CD14-positive monocyte (primary cell): ENCODE measurements around the gene FNDC1. TPM values are rescaled to one million over a fixed set of nuclear protein-coding genes. Genes with fewer than 3 reads are reported as not detected.

ENCODE experiments used
- DNase-seq, 3 donors: peaks; one replicate each; pipeline ENCODE4 v3.0.0-alpha.2; 2011 to 2022
- H2AFZ ChIP-seq: 2 replicates; pipeline ENCODE4 v1.6.0; 2012; ENCODE audit warnings: mild to moderate bottlenecking, low read depth, low read length, inconsistent platforms; ENCODE audit not compliant: insufficient read depth, poor library complexity, severe bottlenecking
- H3K27ac ChIP-seq, 2 donors: 1 replicate in 1 of 2; 2 replicates in 1 of 2; pipeline ENCODE4 v1.5.1; 2012 to 2013; ENCODE audit warnings: low read length in 2 of 2, control low read depth in 1 of 2, inconsistent platforms in 1 of 2, low read depth in 1 of 2, mild to moderate bottlenecking in 1 of 2
- H3K27me3 ChIP-seq, 2 donors: one replicate each; pipeline versions ENCODE4 v1.6.0 to v1.6.1; 2011 to 2013; ENCODE audit warnings: low read length in 2 of 2; ENCODE audit not compliant: control insufficient read depth in 2 of 2, insufficient read depth in 2 of 2
- H3K36me3 ChIP-seq, 2 donors: replicated peaks in 1 of 2; 1 replicate in 1 of 2; 2 replicates in 1 of 2; pipeline versions ENCODE4 v1.5.1 to v1.6.1; 2012 to 2013; ENCODE audit warnings: low read length in 2 of 2, control low read depth in 1 of 2, inconsistent platforms in 1 of 2, mild to moderate bottlenecking in 1 of 2; ENCODE audit not compliant: insufficient read depth in 2 of 2, control insufficient read depth in 1 of 2
- H3K4me1 ChIP-seq, 2 donors: 1 replicate in 1 of 2; 2 replicates in 1 of 2; pipeline versions ENCODE4 v1.5.1 to v1.6.1; 2012 to 2013; ENCODE audit warnings: low read length in 2 of 2, control low read depth in 1 of 2, inconsistent platforms in 1 of 2, mild to moderate bottlenecking in 1 of 2, moderate library complexity in 1 of 2; ENCODE audit not compliant: insufficient read depth in 2 of 2, control insufficient read depth in 1 of 2
- H3K4me2 ChIP-seq: replicated peaks from 2 replicates; pipeline ENCODE3; 2012; ENCODE audit warnings: low read length, moderate library complexity, mild to moderate bottlenecking; ENCODE audit not compliant: poor library complexity, severe bottlenecking; ENCODE audit errors: extremely low read depth
- H3K4me3 ChIP-seq, 3 experiments: fragments of 200-600 bp in 1 of 3; sonication (generic) in 1 of 3; replicated peaks in 1 of 3; 1 replicate in 2 of 3; 2 replicates in 1 of 3; pipeline ENCODE4 v1.5.1; 2011 to 2013; ENCODE audit warnings: low read length in 3 of 3, mild to moderate bottlenecking in 3 of 3, control low read depth in 2 of 3, low read depth in 2 of 3, inconsistent platforms in 1 of 3, moderate library complexity in 1 of 3
- H3K79me2 ChIP-seq: 2 replicates; pipeline ENCODE4 v1.6.0; 2012; ENCODE audit warnings: mild to moderate bottlenecking, control low read depth, inconsistent platforms, low read length, moderate library complexity; ENCODE audit not compliant: insufficient read depth
- H3K9ac ChIP-seq: 2 replicates; pipeline ENCODE4 v1.6.0; 2017; ENCODE audit warnings: low read length, mild to moderate bottlenecking; ENCODE audit not compliant: insufficient read depth, poor library complexity, severe bottlenecking
- H3K9me3 ChIP-seq, 2 donors: replicated peaks in 1 of 2; 1 replicate in 1 of 2; 2 replicates in 1 of 2; pipeline versions ENCODE4 v1.5.1 to v1.6.1; 2012 to 2013; ENCODE audit warnings: low read length in 2 of 2, control low read depth in 1 of 2; ENCODE audit not compliant: control insufficient read depth in 1 of 2, insufficient read depth in 1 of 2
- H4K20me1 ChIP-seq: 2 replicates; pipeline ENCODE4 v1.6.0; 2012; ENCODE audit warnings: mild to moderate bottlenecking, low read length, control low read depth, moderate library complexity; ENCODE audit not compliant: insufficient read depth
- H3K27ac Mint-ChIP-seq, 7 donors: one replicate each; pipeline ENCODE4 v1.8.0; 2020; ENCODE audit warnings: mild to moderate bottlenecking in 7 of 7, mixed read lengths in 7 of 7, moderate library complexity in 6 of 7, inconsistent platforms in 2 of 7
- H3K27me3 Mint-ChIP-seq, 3 donors: one replicate each; pipeline ENCODE4 v1.8.0; 2021 to 2022; ENCODE audit warnings: low read depth in 3 of 3, mild to moderate bottlenecking in 3 of 3, mixed read lengths in 3 of 3, moderate library complexity in 3 of 3, inconsistent platforms in 1 of 3
- H3K36me3 Mint-ChIP-seq, 2 donors: one replicate each; pipeline ENCODE4 v1.8.0; 2020; ENCODE audit warnings: mixed read lengths in 2 of 2, inconsistent platforms in 1 of 2, mild to moderate bottlenecking in 1 of 2
- H3K4me1 Mint-ChIP-seq: one replicate; pipeline ENCODE4 v1.8.0; 2020; ENCODE audit warnings: mild to moderate bottlenecking, mixed read lengths
- H3K4me3 Mint-ChIP-seq, 2 donors: one replicate each; pipeline ENCODE4 v1.8.0; 2020; ENCODE audit warnings: mild to moderate bottlenecking in 2 of 2, mixed read lengths in 2 of 2, moderate library complexity in 1 of 2
- H3K9me3 Mint-ChIP-seq, 7 donors: one replicate each; pipeline ENCODE4 v1.8.0; 2020 to 2022; ENCODE audit warnings: mixed read lengths in 7 of 7, mild to moderate bottlenecking in 6 of 7, moderate library complexity in 6 of 7, inconsistent platforms in 2 of 7
- WGBS: methylation state at CpG from one replicate; pipeline ENCODE4 v1.1.5; 2013; ENCODE audit warnings: missing lambda C conversion rate; ENCODE audit not compliant: insufficient coverage; 5-methylcytosine and 5-hydroxymethylcytosine counted together
- intact Hi-C, 2 donors: fragments of 100-400 bp; cut with micrococcal nuclease; formaldehyde crosslinking; loops; one replicate each; pipeline versions ENCODE4 v1.15.0 to v1.15.1; 2023
- polyA plus RNA-seq, 3 donors: library from polyadenylated mRNA; depleted of rRNA in 1 of 3; unstranded in 2 of 3; stranded (reverse) in 1 of 3; fragments of 300-500 nt in 2 of 3; fragments of >200 nt in 1 of 3; fragmentation: Illumina TruSeq in 2 of 3; gene quantifications; 1 replicate in 2 of 3; 2 replicates in 1 of 3; pipeline ENCODE4 v1.2.3, GENCODE V29; 2012 to 2021
- TF ChIP-seq, protein P1 (sequence below): fragments of 200-600 bp; IDR thresholded peaks from one replicate; pipeline ENCODE4 v1.8.0; 2022; ENCODE audit warnings: antibody characterized with exemption, mild to moderate bottlenecking

Gene FNDC1
- polyA plus RNA-seq, 3 donors = not detected

DNA sequence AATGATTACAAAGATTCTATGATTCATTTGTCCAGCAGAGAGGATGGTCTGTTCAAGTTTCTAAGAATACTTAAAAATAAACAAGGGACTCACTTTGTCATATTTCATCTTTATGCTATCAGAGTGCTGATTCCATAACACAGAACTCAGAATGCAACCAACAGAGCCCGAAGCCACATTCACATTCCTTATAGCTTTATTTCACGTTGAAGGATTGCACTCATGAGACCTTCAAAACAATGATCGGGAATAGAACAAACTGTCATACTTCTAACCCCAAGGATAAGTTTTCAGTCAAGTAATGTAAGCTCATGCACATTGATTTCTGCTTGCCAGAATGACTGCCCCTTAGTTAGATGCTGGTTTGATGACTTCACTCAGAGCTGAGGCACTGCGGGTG lies 25.2 kb downstream of the FNDC1 start:
- no peak overlapping the region for H3K9ac ChIP-seq
- Mint-ChIP-seq H3K36me3 (no peaks in the 10 kb centered on the region), H3K4me3 (no peak overlapping the region), H3K27ac (peak overlapping the region in 1 of 7 donors; percentile 3), H3K27me3 (peaks cover 3 to 10% (median 4%) of the 10 kb centered on the region in 3 donors), H3K4me1 (peaks cover 40% of the 10 kb centered on the region), H3K9me3 (peaks cover 2 to 10% (median 5%) of the 10 kb centered on the region in 7 donors)
- no peak for DNase-seq
- no peak overlapping the region for H2AFZ ChIP-seq
- no peaks in the 10 kb centered on the region for H3K36me3 ChIP-seq
- WGBS = 100% methylated on average over 2 of the region's 4 CpGs
- intact Hi-C loops = no loop called here
- H3K27me3 ChIP-seq = no peaks in the 10 kb centered on the region
- H3K4me2 ChIP-seq = no peak overlapping the region
- TF ChIP-seq, protein P1, sequence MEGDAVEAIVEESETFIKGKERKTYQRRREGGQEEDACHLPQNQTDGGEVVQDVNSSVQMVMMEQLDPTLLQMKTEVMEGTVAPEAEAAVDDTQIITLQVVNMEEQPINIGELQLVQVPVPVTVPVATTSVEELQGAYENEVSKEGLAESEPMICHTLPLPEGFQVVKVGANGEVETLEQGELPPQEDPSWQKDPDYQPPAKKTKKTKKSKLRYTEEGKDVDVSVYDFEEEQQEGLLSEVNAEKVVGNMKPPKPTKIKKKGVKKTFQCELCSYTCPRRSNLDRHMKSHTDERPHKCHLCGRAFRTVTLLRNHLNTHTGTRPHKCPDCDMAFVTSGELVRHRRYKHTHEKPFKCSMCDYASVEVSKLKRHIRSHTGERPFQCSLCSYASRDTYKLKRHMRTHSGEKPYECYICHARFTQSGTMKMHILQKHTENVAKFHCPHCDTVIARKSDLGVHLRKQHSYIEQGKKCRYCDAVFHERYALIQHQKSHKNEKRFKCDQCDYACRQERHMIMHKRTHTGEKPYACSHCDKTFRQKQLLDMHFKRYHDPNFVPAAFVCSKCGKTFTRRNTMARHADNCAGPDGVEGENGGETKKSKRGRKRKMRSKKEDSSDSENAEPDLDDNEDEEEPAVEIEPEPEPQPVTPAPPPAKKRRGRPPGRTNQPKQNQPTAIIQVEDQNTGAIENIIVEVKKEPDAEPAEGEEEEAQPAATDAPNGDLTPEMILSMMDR = no peak
- no peak overlapping the region for H3K4me3 ChIP-seq
- no peaks in the 10 kb centered on the region for H4K20me1 ChIP-seq
- H3K27ac ChIP-seq = no peak overlapping the region
- H3K79me2 ChIP-seq = no peaks in the 10 kb centered on the region
- H3K4me1 ChIP-seq = peaks cover 32 to 35% of the 10 kb centered on the region in 2 donors
- H3K9me3 ChIP-seq = peaks cover 0 to 6% of the 10 kb centered on the region in 2 donors

GRCh38 chr6:159196430-159196975 lies 27.3 kb downstream of the FNDC1 start:
- Histone ChIP-seq H3K4me1 (peaks cover 31 to 35% of the 10 kb centered on the region in 2 donors), H3K4me3 (no peak overlapping the region)
- no CpG with 5 or more reads among the region's 2 CpGs for WGBS

More at GRCh38 chr6:159196430-159196975, 27.3 kb downstream of the FNDC1 start:
- Histone ChIP-seq H3K79me2 (no peaks in the 10 kb centered on the region), H2AFZ (no peak overlapping the region), H3K27ac (no peak overlapping the region), H3K9ac (no peak overlapping the region), H3K36me3 (no peaks in the 10 kb centered on the region), H3K9me3 (no peaks in the 10 kb centered on the region), H3K27me3 (no peaks in the 10 kb centered on the region), H3K4me2 (no peak overlapping the region), H4K20me1 (no peaks in the 10 kb centered on the region)
- peaks cover 0 to 4% (median 0%) of the 10 kb centered on the region in 7 donors for H3K9me3 Mint-ChIP-seq
- TF ChIP-seq, protein P1 = no peak
- intact Hi-C loops = no loop called here
- H3K4me1 Mint-ChIP-seq = peaks cover 37% of the 10 kb centered on the region
- DNase-seq = peak in 1 of 3 donors; percentile 9
- no peaks in the 10 kb centered on the region for H3K36me3 Mint-ChIP-seq
- H3K27me3 Mint-ChIP-seq = peaks cover 3 to 10% (median 5%) of the 10 kb centered on the region in 3 donors
- peak overlapping the region in 4 of 7 donors; percentile 13 to 49 (median 21) for H3K27ac Mint-ChIP-seq
- no peak overlapping the region for H3K4me3 Mint-ChIP-seq
